NT2/D1 (cell line): ENCODE measurements around the gene S1PR3.

Experiments used
- SUZ12 ChIP-seq: IDR thresholded peaks from 2 replicates; pipeline ENCODE4 v1.6.1; 2011; ENCODE audit not compliant: insufficient read length, insufficient read depth; ENCODE audit errors: extremely low read depth
- YY1 ChIP-seq: IDR thresholded peaks from 2 replicates; pipeline ENCODE4 v1.6.1; 2011; ENCODE audit not compliant: insufficient read length, insufficient read depth

- TF ChIP-seq YY1 (no peak), SUZ12 (no peak)
Observed at GRCh38 chr9:88979791-88980190, 11.5 kb upstream of the S1PR3 start.
